HFF-Myc (cell line): Measurements from ENCODE around the gene TBC1D5.

Experiments used
- DNase-seq: peaks from one replicate; pipeline ENCODE4 v3.0.0-alpha.2; 2011; ENCODE audit warnings: low read depth; ENCODE audit errors: extremely low read depth
- H3K4me3 ChIP-seq: replicated peaks from 2 replicates; pipeline ENCODE4 v1.5.1; 2011; ENCODE audit warnings: low read depth, mild to moderate bottlenecking, control low read depth, low read length
- TF ChIP-seq, protein P1 (sequence below): IDR thresholded peaks from 2 replicates; pipeline ENCODE4 v1.5.1; 2012; ENCODE audit warnings: mild to moderate bottlenecking, low read depth, low read length, control low read depth; ENCODE audit errors: missing control alignments

TBC1D5 gene

DNA sequence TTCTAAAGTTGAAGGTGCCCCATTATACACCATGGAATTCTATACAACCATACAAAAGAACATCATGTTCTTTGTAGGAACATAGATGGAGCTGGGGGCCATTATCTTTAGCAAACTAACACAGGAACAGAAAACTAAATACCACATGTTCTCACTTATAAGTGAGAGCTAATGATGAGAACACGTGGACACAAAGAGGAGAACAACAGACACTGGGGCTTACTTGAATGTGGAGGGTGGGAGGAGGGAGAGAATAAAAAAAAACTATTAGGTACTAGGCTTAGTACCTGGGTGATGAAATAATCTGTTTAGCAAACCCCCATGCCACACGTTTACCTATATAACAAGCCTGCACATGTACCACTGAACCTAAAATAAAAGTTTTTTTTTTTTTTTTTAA is 515.0 kb downstream of the TBC1D5 start:
- TF ChIP-seq, protein P1, sequence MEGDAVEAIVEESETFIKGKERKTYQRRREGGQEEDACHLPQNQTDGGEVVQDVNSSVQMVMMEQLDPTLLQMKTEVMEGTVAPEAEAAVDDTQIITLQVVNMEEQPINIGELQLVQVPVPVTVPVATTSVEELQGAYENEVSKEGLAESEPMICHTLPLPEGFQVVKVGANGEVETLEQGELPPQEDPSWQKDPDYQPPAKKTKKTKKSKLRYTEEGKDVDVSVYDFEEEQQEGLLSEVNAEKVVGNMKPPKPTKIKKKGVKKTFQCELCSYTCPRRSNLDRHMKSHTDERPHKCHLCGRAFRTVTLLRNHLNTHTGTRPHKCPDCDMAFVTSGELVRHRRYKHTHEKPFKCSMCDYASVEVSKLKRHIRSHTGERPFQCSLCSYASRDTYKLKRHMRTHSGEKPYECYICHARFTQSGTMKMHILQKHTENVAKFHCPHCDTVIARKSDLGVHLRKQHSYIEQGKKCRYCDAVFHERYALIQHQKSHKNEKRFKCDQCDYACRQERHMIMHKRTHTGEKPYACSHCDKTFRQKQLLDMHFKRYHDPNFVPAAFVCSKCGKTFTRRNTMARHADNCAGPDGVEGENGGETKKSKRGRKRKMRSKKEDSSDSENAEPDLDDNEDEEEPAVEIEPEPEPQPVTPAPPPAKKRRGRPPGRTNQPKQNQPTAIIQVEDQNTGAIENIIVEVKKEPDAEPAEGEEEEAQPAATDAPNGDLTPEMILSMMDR, result no peak
- H3K4me3 ChIP-seq, result no peak overlapping the region

DNA sequence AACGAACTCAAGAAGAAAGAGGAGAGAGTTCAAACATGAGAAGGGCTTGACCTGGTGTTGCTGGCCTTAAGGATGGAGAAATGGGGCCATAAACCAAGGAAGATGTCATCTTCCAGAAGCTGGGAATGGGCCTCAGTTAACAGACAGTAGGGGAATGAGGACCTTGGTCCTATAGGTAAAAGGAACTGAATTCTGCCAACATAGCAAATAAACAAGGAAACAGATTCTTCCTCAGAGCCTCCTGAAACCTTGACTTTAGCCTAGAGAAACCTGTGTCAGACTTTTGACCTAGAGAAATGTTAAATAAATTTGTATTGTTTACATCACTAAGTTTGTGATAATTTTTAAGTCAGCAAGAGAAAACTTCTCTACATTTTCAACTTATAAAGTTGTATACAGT is 520.9 kb downstream of the TBC1D5 start:
- no peak for DNase-seq
- H3K4me3 ChIP-seq, result no peak overlapping the region
- TF ChIP-seq, protein P1, result no peak

More for the DNA sequence above, 515.0 kb downstream of the TBC1D5 start:
- no peak for DNase-seq

DNA sequence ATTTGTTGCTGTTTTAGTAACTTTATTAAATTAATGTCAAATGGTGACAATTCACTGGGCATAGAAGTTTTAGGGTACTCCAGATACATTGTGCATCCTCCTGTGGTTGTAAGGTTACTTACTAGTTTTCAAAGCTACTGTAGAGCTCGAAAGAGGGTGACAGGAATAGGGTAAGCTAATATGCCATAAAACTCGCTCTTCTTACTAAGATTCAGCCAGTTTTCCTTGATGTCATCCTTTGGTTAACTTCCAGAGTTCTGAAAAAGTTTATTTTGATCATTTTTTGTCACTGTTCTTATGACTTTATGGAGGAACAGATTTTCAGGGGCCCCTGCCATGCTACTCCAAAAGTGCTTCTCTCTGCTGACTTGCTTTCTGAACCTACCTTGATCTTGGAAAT is 522.8 kb downstream of the TBC1D5 start:
- TF ChIP-seq, protein P1, result no peak
- H3K4me3 ChIP-seq, result no peak overlapping the region
- DNase-seq, result no peak

DNA sequence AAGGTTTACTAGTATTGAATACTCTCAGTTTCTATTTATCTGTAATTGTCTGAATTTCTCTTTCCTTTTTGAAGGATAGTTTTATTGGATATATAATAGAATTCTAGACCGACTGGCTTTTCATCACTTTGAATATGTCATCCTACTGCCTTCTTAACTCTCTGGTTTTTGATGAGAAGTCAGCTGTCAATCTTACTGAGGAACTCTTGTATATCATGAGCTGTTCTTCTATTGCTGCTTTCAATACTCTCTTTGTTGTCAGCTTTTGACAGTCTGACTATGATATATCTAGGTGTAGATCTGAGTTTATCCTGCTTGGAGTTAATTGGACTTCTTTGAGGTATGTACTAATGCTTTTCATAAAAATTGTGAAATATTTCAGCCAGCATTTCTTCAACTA is 523.8 kb downstream of the TBC1D5 start:
- no peak overlapping the region for H3K4me3 ChIP-seq
- TF ChIP-seq, protein P1, result no peak
- no peak for DNase-seq

DNA sequence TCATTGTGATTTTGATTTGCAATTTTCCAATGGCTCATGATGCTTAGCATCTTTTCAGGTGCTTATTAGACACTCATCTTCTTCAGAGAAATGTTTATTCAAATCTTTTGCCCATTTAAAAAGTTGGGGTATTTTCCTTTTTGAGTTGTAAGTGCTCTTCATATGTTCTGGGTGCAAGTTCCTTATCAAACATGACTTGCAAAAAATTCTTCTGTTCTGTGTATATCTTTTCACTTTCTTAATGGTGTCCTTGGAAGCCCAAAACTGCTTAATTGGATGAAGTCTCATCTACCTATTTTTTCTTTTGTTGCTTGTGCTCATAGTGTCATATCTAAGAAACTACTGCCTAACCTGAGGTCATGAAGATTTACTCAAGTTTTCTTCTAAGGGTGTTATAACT is 524.8 kb downstream of the TBC1D5 start:
- H3K4me3 ChIP-seq, result no peak overlapping the region

DNA sequence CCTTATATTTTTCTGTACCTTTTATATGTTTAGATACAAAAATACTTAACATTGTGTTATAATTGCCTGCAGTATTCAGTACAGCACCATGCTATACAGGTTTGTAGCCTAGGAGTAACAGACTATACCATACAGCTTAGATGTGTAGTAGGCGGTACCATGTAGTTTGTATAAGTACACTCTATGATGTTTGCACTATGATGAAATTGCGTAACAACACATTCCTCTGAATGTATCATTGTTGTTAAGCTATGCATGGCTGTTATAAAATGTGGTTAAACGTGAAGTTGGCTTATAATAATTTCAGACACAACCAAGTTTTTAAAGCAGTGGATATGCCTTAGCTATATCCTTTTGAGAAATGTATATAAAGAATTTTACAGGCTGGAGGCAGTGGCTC is 529.3 kb downstream of the TBC1D5 start:
- TF ChIP-seq, protein P1, result no peak
- DNase-seq, result no peak
- no peak overlapping the region for H3K4me3 ChIP-seq

More for the DNA sequence above, 524.8 kb downstream of the TBC1D5 start:
- TF ChIP-seq, protein P1, result no peak
- DNase-seq, result no peak

DNA sequence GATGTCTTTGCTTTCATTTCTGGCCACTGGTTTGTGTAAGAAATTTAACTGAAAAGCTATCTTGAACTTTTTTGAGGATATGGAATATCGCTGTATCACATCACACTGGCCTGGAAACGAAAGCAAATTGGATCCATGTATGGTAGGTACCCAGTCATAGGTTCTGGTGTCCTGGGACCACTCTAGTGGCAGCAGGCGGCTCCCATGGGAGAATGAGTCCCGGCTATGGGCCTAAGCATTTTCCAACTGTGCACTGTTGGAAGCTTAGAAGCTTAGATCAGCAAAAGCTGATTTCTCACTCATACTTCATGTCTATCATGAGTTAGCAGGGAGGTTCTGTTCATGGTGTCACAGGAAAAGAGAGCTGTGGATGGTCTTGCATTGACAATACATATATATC is 534.5 kb downstream of the TBC1D5 start:
- no peak overlapping the region for H3K4me3 ChIP-seq
- TF ChIP-seq, protein P1, result no peak
- DNase-seq, result no peak
